NOMO-1 treated with dmso at 0.1 percent for 144 hours (cell line): ENCODE data around the gene ARID3A.
"Not testable (repeated sequence)": the region's sequence is repeated elsewhere in the genome, so short reads cannot be mapped to it uniquely, and the experiment has no call there.

Source experiments
- DNase-seq: peaks from one replicate; lab custom pipeline; 2025; ENCODE audit not compliant: unreplicated experiment; lab: John Stamatoyannopoulos, UW

The ARID3A gene

GRCh38 chr19:945401-946252 is 19.8 kb downstream of the ARID3A start:
- DNase-seq: no peak

GRCh38 chr19:947090-947706 is 21.4 kb downstream of the ARID3A start:
- DNase-seq: no peak

- peak; percentile 85 for DNase-seq
These were observed 22.1 kb downstream of the ARID3A start for GRCh38 chr19:947707-948539.

GRCh38 chr19:948842-949496 is 23.1 kb downstream of the ARID3A start:
- DNase-seq: no peak

GRCh38 chr19:950352-951066 is 24.7 kb downstream of the ARID3A start:
- no peak for DNase-seq

- no peak for DNase-seq
These were observed 26.3 kb downstream of the ARID3A start for GRCh38 chr19:952049-952679.

GRCh38 chr19:952680-953444 is 27.0 kb downstream of the ARID3A start:
- no peak for DNase-seq

GRCh38 chr19:953445-954271 is 27.8 kb downstream of the ARID3A start:
- no peak for DNase-seq

GRCh38 chr19:954272-954671 is 28.4 kb downstream of the ARID3A start:
- no peak for DNase-seq

- no peak for DNase-seq
These were observed 29.0 kb downstream of the ARID3A start for GRCh38 chr19:954672-955494.

GRCh38 chr19:955803-956765 is 30.2 kb downstream of the ARID3A start:
- DNase-seq: no peak

- no peak for DNase-seq
These were observed 31.1 kb downstream of the ARID3A start for GRCh38 chr19:956766-957440.

GRCh38 chr19:957578-957977 is 31.7 kb downstream of the ARID3A start:
- DNase-seq: not testable (repeated sequence)

GRCh38 chr19:958967-959855 is 33.4 kb downstream of the ARID3A start:
- no peak for DNase-seq

- no peak for DNase-seq
These were observed 34.2 kb downstream of the ARID3A start for GRCh38 chr19:960020-960419.
